Endodermal cell (in vitro differentiated cells): ENCODE measurements around the gene PRR23C. TPM values are rescaled to one million over a fixed set of nuclear protein-coding genes. Genes with fewer than 3 reads are reported as not detected.

Source experiments
- DNase-seq: peaks from one replicate; pipeline ENCODE4 v3.0.0-alpha.2; 2017
- H3K27ac ChIP-seq: 2 replicates; pipeline ENCODE4 v1.5.1; 2013; ENCODE audit warnings: mild to moderate bottlenecking, low read depth, low read length, moderate library complexity
- H3K27me3 ChIP-seq: 2 replicates; pipeline ENCODE4 v1.6.1; 2013; ENCODE audit warnings: mild to moderate bottlenecking, low read length, moderate library complexity; ENCODE audit not compliant: insufficient read depth, control insufficient read depth, poor library complexity, severe bottlenecking
- H3K36me3 ChIP-seq: 2 replicates; pipeline ENCODE4 v1.7.0; 2013; ENCODE audit warnings: mild to moderate bottlenecking, low read length, moderate library complexity; ENCODE audit not compliant: control insufficient read depth, insufficient read depth
- H3K4me1 ChIP-seq: one replicate; pipeline ENCODE4 v1.7.0; 2013; ENCODE audit warnings: low read length; ENCODE audit not compliant: control insufficient read depth, insufficient read depth
- H3K4me3 ChIP-seq: 2 replicates; pipeline ENCODE4 v1.5.1; 2013; ENCODE audit warnings: mild to moderate bottlenecking, low read length, moderate library complexity
- H3K9ac ChIP-seq: 2 replicates; pipeline ENCODE4 v1.6.1; 2013; ENCODE audit warnings: mild to moderate bottlenecking, low read length, moderate library complexity; ENCODE audit not compliant: poor library complexity, severe bottlenecking; ENCODE audit errors: extremely low read depth
- H3K9me3 ChIP-seq: 2 replicates; pipeline ENCODE4 v1.6.1; 2013; ENCODE audit warnings: mild to moderate bottlenecking, low read length, moderate library complexity; ENCODE audit not compliant: control insufficient read depth
- H3K27ac Mint-ChIP-seq: 2 replicates; pipeline ENCODE4 v1.8.0; 2020; ENCODE audit warnings: mixed read lengths
- H3K27me3 Mint-ChIP-seq: 2 replicates; pipeline ENCODE4 v1.8.0; 2021; ENCODE audit warnings: mild to moderate bottlenecking, mixed read lengths; ENCODE audit not compliant: insufficient read depth
- H3K36me3 Mint-ChIP-seq: 2 replicates; pipeline ENCODE4 v1.8.0; 2020; ENCODE audit warnings: low read depth, mixed read lengths
- H3K4me1 Mint-ChIP-seq: 2 replicates; pipeline ENCODE4 v1.8.0; 2020; ENCODE audit warnings: mixed read lengths
- H3K4me3 Mint-ChIP-seq: 2 replicates; pipeline ENCODE4 v1.8.0; 2020; ENCODE audit warnings: mild to moderate bottlenecking, moderate library complexity, mixed read lengths
- H3K9me3 Mint-ChIP-seq: 2 replicates; pipeline ENCODE4 v1.8.0; 2020; ENCODE audit warnings: mild to moderate bottlenecking, mixed read lengths
- CTCF ChIP-seq: fragments of 200-600 bp; sonication (generic); conservative IDR thresholded peaks from 2 replicates; pipeline ENCODE4 v1.5.0; 2021; ENCODE audit warnings: antibody characterized with exemption, mild to moderate bottlenecking
- WGBS, 2 experiments: methylation state at CpG; one replicate each; pipeline versions ENCODE4 v1.1.5 to v1.1.7; 2013; ENCODE audit warnings: missing lambda C conversion rate in 2 of 2, mixed read lengths in 1 of 2; ENCODE audit not compliant: insufficient coverage in 1 of 2, insufficient read length in 1 of 2; 5-methylcytosine and 5-hydroxymethylcytosine counted together
- total RNA-seq, 2 donors: library from RNA; stranded (reverse); fragmentation: NEBNext Ultra II Directional in 1 of 2; extraction: Animal tissue kit (Norgen Biotek cat#: 25700) in 1 of 2; gene quantifications; 2 replicates in 1 of 2; 3 replicates in 1 of 2; pipeline ENCODE4 v1.2.1, GENCODE V29; 2021

The PRR23C gene
- total RNA-seq, 2 donors from 2014 or later: not detected

DNA sequence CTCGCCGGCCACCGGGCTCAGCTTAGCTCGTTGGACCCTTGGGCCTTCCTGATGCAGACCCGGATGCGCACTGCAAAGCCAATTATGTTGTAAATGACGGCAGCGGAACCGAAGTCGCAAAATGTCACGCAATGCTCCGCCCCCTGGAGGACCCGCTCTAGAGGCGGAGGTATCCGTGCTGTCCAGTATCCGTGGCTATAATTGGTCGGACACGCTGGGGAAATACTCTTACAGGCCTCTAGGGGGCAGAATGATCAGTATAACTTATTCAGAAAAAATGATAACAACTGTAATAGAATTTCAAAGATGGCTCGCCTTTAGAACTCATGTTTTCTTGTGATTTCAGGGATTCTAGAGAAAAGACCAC lies 23.8 kb downstream of the PRR23C start, which contains the start of gene PRR23B:
Gene PRR23B, minus strand, starts transcription at position 59 of the 367 bp plus-strand sequence. CDS start 265 bp downstream, outside the sequence.
- H3K4me1 Mint-ChIP-seq: no peaks in the 10 kb centered on the region
- peaks cover 16% of the 10 kb centered on the region for H3K9me3 Mint-ChIP-seq
- no peaks in the 10 kb centered on the region for H3K4me1 ChIP-seq
- H3K4me3 ChIP-seq: no peak within 1 kb of the TSS
- DNase-seq: peak; percentile 47
- no peak within 1 kb of the TSS for H3K27ac Mint-ChIP-seq
- H3K36me3 Mint-ChIP-seq: peaks cover 3% of the 10 kb centered on the region
- H3K9me3 ChIP-seq: no peaks in the 10 kb centered on the region
- peak; percentile 59 for TF ChIP-seq CTCF
- no peak within 1 kb of the TSS for H3K9ac ChIP-seq
- WGBS, 2 experiments: 92 to 99% methylated on average over 11 to 19 of the region's 19 CpGs
- no peaks in the 10 kb centered on the region for H3K27me3 ChIP-seq
- H3K36me3 ChIP-seq: no peaks in the 10 kb centered on the region
- H3K27ac ChIP-seq: no peak within 1 kb of the TSS
- peaks cover 2% of the 10 kb centered on the region for H3K27me3 Mint-ChIP-seq
- H3K4me3 Mint-ChIP-seq: no peak within 1 kb of the TSS

GRCh38 chr3:139020036-139020867 lies 24.4 kb downstream of the PRR23C start:
- Mint-ChIP-seq H3K4me3 (no peak overlapping the region), H3K36me3 (peaks cover 3% of the 10 kb centered on the region), H3K27me3 (peaks cover 2% of the 10 kb centered on the region), H3K4me1 (no peaks in the 10 kb centered on the region), H3K27ac (no peak overlapping the region), H3K9me3 (peaks cover 16% of the 10 kb centered on the region)
- no peaks in the 10 kb centered on the region for H3K36me3 ChIP-seq
- no peak overlapping the region for H3K9ac ChIP-seq
- no peak for TF ChIP-seq CTCF
- H3K27ac ChIP-seq: no peak overlapping the region
- H3K4me3 ChIP-seq: no peak overlapping the region
- no peaks in the 10 kb centered on the region for H3K4me1 ChIP-seq
- H3K27me3 ChIP-seq: no peaks in the 10 kb centered on the region
- WGBS, 2 experiments: 95 to 97% methylated on average over 36 to 81 of the region's 81 CpGs
- no peak for DNase-seq
- H3K9me3 ChIP-seq: no peaks in the 10 kb centered on the region

- no peaks in the 10 kb centered on the region for H3K4me1 Mint-ChIP-seq
- no peak for DNase-seq
- no peak for TF ChIP-seq CTCF
- no peak overlapping the region for H3K9ac ChIP-seq
- no peak overlapping the region for H3K4me3 ChIP-seq
- no peak overlapping the region for H3K4me3 Mint-ChIP-seq
- no peaks in the 10 kb centered on the region for H3K36me3 ChIP-seq
- no peak overlapping the region for H3K27ac ChIP-seq
- H3K9me3 Mint-ChIP-seq: peaks cover 21% of the 10 kb centered on the region
- H3K27ac Mint-ChIP-seq: no peak overlapping the region
- H3K4me1 ChIP-seq: no peaks in the 10 kb centered on the region
- peaks cover 3% of the 10 kb centered on the region for H3K36me3 Mint-ChIP-seq
- 85 to 93% methylated on average over 2 to 3 of the region's 3 CpGs for WGBS, 2 experiments
- no peaks in the 10 kb centered on the region for H3K9me3 ChIP-seq
- no peaks in the 10 kb centered on the region for H3K27me3 ChIP-seq
- H3K27me3 Mint-ChIP-seq: peaks cover 6% of the 10 kb centered on the region
These were observed 28.2 kb downstream of the PRR23C start for GRCh38 chr3:139016430-139017048.
